GM18873 (cell line): ENCODE data around the gene FAM50B.
"Not testable (repeated sequence)": the region's sequence is repeated elsewhere in the genome, so short reads cannot be mapped to it uniquely, and the experiment has no call there.

Experiments used
- ATAC-seq: cut with Tn5 transposase; IDR thresholded peaks from one replicate; pipeline ENCODE4 v1.9.1; 2021; ENCODE audit warnings: mild to moderate bottlenecking, moderate library complexity, moderate number of reproducible peaks; ENCODE audit not compliant: unreplicated experiment, low FRiP score

The FAM50B gene

GRCh38 chr6:3844097-3844463 lies 5.1 kb upstream of the FAM50B start:
- ATAC-seq: no peak

GRCh38 chr6:3847521-3847920 lies 1.7 kb upstream of the FAM50B start:
- ATAC-seq: no peak

- ATAC-seq: no peak
These were observed 793 bp upstream of the FAM50B start for GRCh38 chr6:3848380-3848779.

GRCh38 chr6:3849681-3850450 lies 693 bp downstream of the FAM50B start:
- no peak for ATAC-seq

- no peak for ATAC-seq
These were observed 1.5 kb downstream of the FAM50B start for GRCh38 chr6:3850451-3851203.

GRCh38 chr6:3851839-3852238 lies 2.7 kb downstream of the FAM50B start:
- no peak for ATAC-seq

GRCh38 chr6:3852391-3852790 lies 3.2 kb downstream of the FAM50B start:
- ATAC-seq: no peak

- no peak for ATAC-seq
These were observed 6.7 kb downstream of the FAM50B start for GRCh38 chr6:3855866-3856265.

- no peak for ATAC-seq
These were observed 7.4 kb downstream of the FAM50B start for GRCh38 chr6:3856576-3856975.

GRCh38 chr6:3857468-3858456 lies 8.6 kb downstream of the FAM50B start:
- ATAC-seq: no peak

GRCh38 chr6:3859878-3860552 lies 10.8 kb downstream of the FAM50B start:
- ATAC-seq: no peak

- ATAC-seq: no peak
These were observed 12.3 kb downstream of the FAM50B start for GRCh38 chr6:3861424-3861823.

- ATAC-seq: no peak
These were observed 12.9 kb downstream of the FAM50B start for GRCh38 chr6:3862038-3862437.

GRCh38 chr6:3863322-3863721 lies 14.1 kb downstream of the FAM50B start:
- ATAC-seq: not testable (repeated sequence)

- ATAC-seq: no peak
These were observed 16.3 kb downstream of the FAM50B start for GRCh38 chr6:3865463-3865862.

GRCh38 chr6:3867641-3868502 lies 18.7 kb downstream of the FAM50B start:
- ATAC-seq: no peak

GRCh38 chr6:3868544-3868943 lies 19.4 kb downstream of the FAM50B start:
- no peak for ATAC-seq

- no peak for ATAC-seq
These were observed 20.1 kb downstream of the FAM50B start for GRCh38 chr6:3869284-3869631.
